ENCODE data around the gene NT5DC3. TPM values are rescaled to one million over a fixed set of nuclear protein-coding genes. Genes with fewer than 3 reads are reported as not detected.
A peak's percentile ranks its signal among the peaks of the same experiment; 100 is the strongest.

The NT5DC3 gene
- total and polyA plus RNA-seq, 9 of the 15 experiments (the other 6 are each of a cell fraction or from before 2014, with no cell fraction given), result 6.3 to 33.5 (median 24.5) TPM

- Histone ChIP-seq H3K36me3 (ENCODE audit: control insufficient read depth, insufficient read depth, low read length) (no peaks in the 10 kb centered on the region), H3K9me3 (replicated peaks; ENCODE audit: control insufficient read depth, insufficient read depth, low read depth, low read length) (no peaks in the 10 kb centered on the region), H3K9me1 (ENCODE audit: control insufficient read depth, insufficient read depth, low read length) (no peaks in the 10 kb centered on the region), H3K27me3 (ENCODE audit: control insufficient read depth in 2 of 2, insufficient read depth in 2 of 2, low read length in 2 of 2) (peaks cover 9 to 21% of the 10 kb centered on the region in 2 experiments; a peak in 3 of 5 replicates), H3K4me1 (replicated peaks in 1 of 2; ENCODE audit: control insufficient read depth in 2 of 2, insufficient read depth in 2 of 2, low read length in 2 of 2) (no peaks in the 10 kb centered on the region), H3K4me2 (ENCODE audit: insufficient read depth, low read length) (no peak overlapping the region), H3K79me2 (ENCODE audit: control insufficient read depth, insufficient read depth, low read length) (no peaks in the 10 kb centered on the region), H3K27ac (ENCODE audit: extremely low read depth, low read depth, low read length) (no peak overlapping the region), H3K9ac (ENCODE audit: insufficient read depth in 1 of 2, low read depth in 2 of 2, low read length in 2 of 2) (no peak overlapping the region), H2AFZ (ENCODE audit: low read depth, low read length) (no peak overlapping the region), H3K4me3 (no peak overlapping the region), H4K20me1 (replicated peaks; ENCODE audit: control insufficient read depth, insufficient read depth, low read length) (peaks cover 3% of the 10 kb centered on the region; the same call in 1 of the 2 replicates)
- in situ Hi-C loops (cut with MboI) (loop anchor here (10.0 to 25.0 kb wide), 2 partner anchors 220 to 1903 kb away; no protein-coding TSS in a partner anchor), intact Hi-C loops (cut with micrococcal nuclease) (loop anchor here (1.0 to 5.0 kb wide), 3 partner anchors 173 to 473 kb away; no protein-coding TSS in a partner anchor)
- ChIA-PET CTCF (ENCODE audit: low intra/inter-chr PET ratio) (interaction anchor here (1.0 to 2.0 kb wide), 3 partner anchors 225 to 1499 kb away, joined by 3 to 9 read pairs (median 4); no protein-coding TSS in a partner anchor), POLR2A (interaction anchor here (0.6 to 0.8 kb wide), 2 partner anchors 10 to 91 kb away, joined by 3 to 4 read pairs; no protein-coding TSS in a partner anchor)
- 13% methylated on average over 4 of the region's 4 CpGs for WGBS (ENCODE audit: insufficient coverage, low coverage, missing lambda C conversion rate)
- DNase-seq (ENCODE audit: extremely low read depth in 1 of 4, low spot score in 3 of 4), result peak in 3 of 4 experiments; percentile 24 to 30 (median 25)
- BruUV-seq (replicated peaks), result no TSS peak
- 0 out of 3 replicates have a peak, but pooled peaks have one; percentile 38 for ATAC-seq
- peak; percentile 70 for FAIRE-seq
- peak; percentile 45; the same call in 1 of the 2 replicates for TF ChIP-seq REST (IDR thresholded peaks at IDR 0.05; ENCODE audit: borderline replicate concordance)
- TF ChIP-seq REST (CRISPR knock-in tag; IDR thresholded peaks at IDR 0.05; ENCODE audit: low read depth), result no peak
- peak; percentile 43; the same call in 1 of the 2 replicates for TF ChIP-seq SOX6 (IDR thresholded peaks at IDR 0.05)
- TF ChIP-seq SMC3 (conservative IDR thresholded peaks at IDR 0.05; ENCODE audit: insufficient read depth, low read depth, low read length), result 0 out of 2 replicates have a peak, but pooled peaks have one; percentile 16
- no peak for TF ChIP-seq TRIM28 (IDR thresholded peaks at IDR 0.05)
- no peak for TF ChIP-seq FUS (optimal IDR thresholded peaks at IDR 0.05; ENCODE audit: low read depth, low read length)
- no peak for TF ChIP-seq NCOR1 (IDR thresholded peaks at IDR 0.05)
- TF ChIP-seq CTCF (IDR thresholded peaks at IDR 0.05 in 2 of 3, conservative IDR thresholded peaks at IDR 0.05 in 1 of 3; ENCODE audit: insufficient read depth in 2 of 3, low read depth in 1 of 3, low read length in 3 of 3), result peak; percentile 18 to 70 (median 48); a peak in 3 of 6 replicates
- TF ChIP-seq DEAF1 (CRISPR knock-in tag; IDR thresholded peaks at IDR 0.05), result peak; percentile 46; the same call in 1 of the 2 replicates
These were observed 43.3 kb upstream of the NT5DC3 start for GRCh38 chr12:103884316-103884715.
